K562 (cell line): ENCODE results near the gene RFNG. TPM values are rescaled to one million over a fixed set of nuclear protein-coding genes. Genes with fewer than 3 reads are reported as not detected.

Experiments used
- ATF4 ChIP-seq: fragments of 450-650 bp; formaldehyde crosslinking; IDR thresholded peaks from 2 replicates; pipeline ENCODE4 v1.4.0; 2022; ENCODE audit warnings: mild to moderate bottlenecking, moderate library complexity
- CCNT2 ChIP-seq: IDR thresholded peaks from 2 replicates; pipeline ENCODE4 v1.6.1; 2011; ENCODE audit warnings: borderline replicate concordance, low read depth, mild to moderate bottlenecking, moderate library complexity, mixed read lengths, low read length; ENCODE audit not compliant: insufficient read length; ENCODE audit errors: extremely low read depth
- CREM ChIP-seq: IDR thresholded peaks from 2 replicates; pipeline ENCODE4 v1.6.1; 2014; ENCODE audit warnings: antibody characterized with exemption, low read depth
- E2F6 ChIP-seq, 2 experiments: IDR thresholded peaks; 2 replicates each; pipeline ENCODE4 v1.6.1; 2011; ENCODE audit warnings: borderline replicate concordance in 1 of 2, control low read depth in 1 of 2, low read depth in 1 of 2, low read length in 1 of 2, mild to moderate bottlenecking in 1 of 2, mixed read lengths in 1 of 2, moderate library complexity in 1 of 2; ENCODE audit not compliant: insufficient read depth in 1 of 2, insufficient read length in 1 of 2, poor library complexity in 1 of 2, severe bottlenecking in 1 of 2; ENCODE audit errors: extremely low read depth in 1 of 2
- EP400 ChIP-seq: fragments of 450-650 bp; IDR thresholded peaks from 2 replicates; pipeline ENCODE4 v1.6.1; 2017; ENCODE audit warnings: antibody characterized with exemption, mild to moderate bottlenecking, moderate library complexity
- FOXK1 ChIP-seq: sonication (generic); formaldehyde crosslinking; IDR thresholded peaks from 2 replicates; pipeline ENCODE4 v1.8.0; 2022; ENCODE audit warnings: missing genetic modification reagents, mild to moderate bottlenecking, borderline replicate concordance
- GABPA ChIP-seq: fragments of 200-800 bp; sonication (Bioruptor generic); conservative IDR thresholded peaks from 2 replicates; pipeline ENCODE4 v1.6.1; 2016; ENCODE audit warnings: low read depth, missing genetic modification characterization, missing compliant biosample characterization
- HMGN3 ChIP-seq: IDR thresholded peaks from 2 replicates; pipeline ENCODE4 v1.6.1; 2011; ENCODE audit warnings: borderline replicate concordance, low read depth, mild to moderate bottlenecking, mixed read lengths, low read length; ENCODE audit not compliant: insufficient read length; ENCODE audit errors: extremely low read depth
- NR4A1 ChIP-seq, 2 experiments: fragments of 250-450 bp in 1 of 2; fragments of 450-650 bp in 1 of 2; sonication (Bioruptor Pico) in 1 of 2; IDR thresholded peaks; 2 replicates each; pipeline versions ENCODE4 v1.4.0 to v1.6.1; 2016 to 2020; ENCODE audit warnings: mild to moderate bottlenecking in 2 of 2, missing compliant biosample characterization in 1 of 2, missing genetic modification characterization in 1 of 2, moderate library complexity in 1 of 2
- PHF8 ChIP-seq: fragments of 200-600 bp; sonication (generic); IDR thresholded peaks from 2 replicates; pipeline ENCODE4 v1.6.1; 2012; ENCODE audit warnings: mixed run types, mild to moderate bottlenecking, inconsistent platforms, low read length, moderate library complexity, borderline replicate concordance
- PKNOX1 ChIP-seq: fragments of 450-650 bp; IDR thresholded peaks from 2 replicates; pipeline ENCODE4 v1.6.1; 2016
- POLR2AphosphoS2 ChIP-seq: IDR thresholded peaks from 2 replicates; pipeline ENCODE4 v1.6.1; 2012; ENCODE audit warnings: low read length, improper control_type of control experiment
- RBFOX2 ChIP-seq: fragments of 200-400 bp; formaldehyde crosslinking; IDR thresholded peaks from 2 replicates; pipeline ENCODE4 v1.6.1; 2017; ENCODE audit warnings: low read depth, mild to moderate bottlenecking, low read length, moderate library complexity
- SAFB ChIP-seq: fragments of 200-400 bp; formaldehyde crosslinking; IDR thresholded peaks from 2 replicates; pipeline ENCODE4 v1.6.1; 2017; ENCODE audit warnings: low read depth, low read length, borderline replicate concordance
- SAP30 ChIP-seq: fragments of 200-600 bp; sonication (generic); IDR thresholded peaks from 2 replicates; pipeline ENCODE4 v1.6.1; 2012; ENCODE audit warnings: borderline replicate concordance, low read depth, mild to moderate bottlenecking, moderate library complexity, low read length, control low read depth, inconsistent platforms; ENCODE audit not compliant: insufficient read depth, poor library complexity, severe bottlenecking
- SIN3B ChIP-seq: fragments of 450-650 bp; IDR thresholded peaks from 2 replicates; pipeline ENCODE4 v1.6.1; 2017; ENCODE audit warnings: low read depth, mild to moderate bottlenecking, moderate library complexity
- STAT6 ChIP-seq: sonication (generic); formaldehyde crosslinking; IDR thresholded peaks from 2 replicates; pipeline ENCODE4 v1.8.1; 2023; ENCODE audit warnings: mild to moderate bottlenecking, missing genetic modification reagents
- TBP ChIP-seq: optimal IDR thresholded peaks from 2 replicates; pipeline ENCODE3; 2011; ENCODE audit warnings: low read depth, low read length, improper control_type of control experiment
- polyA plus RNA-seq, 8 experiments: library from polyadenylated mRNA; depleted of rRNA in 4 of 8; stranded (reverse) in 5 of 8; unstranded in 3 of 8; fragments of >200 nt; fragmentation: Nextera tagmentation in 2 of 8; fragmentation: Illumina TruSeq in 1 of 8; extraction: Ambion mirVana in 2 of 8; extraction: Trizol in 1 of 8; gene quantifications; 2 replicates each; pipeline versions ENCODE4 v1.2.1 to v1.2.3, GENCODE V29; 2011 to 2014; ENCODE audit warnings: inconsistent platforms in 1 of 8, missing spikeins in 1 of 8
- total RNA-seq, 7 experiments: library from RNA; depleted of rRNA in 6 of 7; stranded (reverse); fragments of >200 nt in 6 of 7; fragmentation: Illumina TruSeq in 2 of 7; extraction: Trizol in 2 of 7; gene quantifications; 2 replicates each; pipeline versions ENCODE4 v1.2.1 to v1.2.3, GENCODE V29; 2011 to 2021; ENCODE audit warnings: low replicate concordance in 1 of 7
- TF ChIP-seq, protein P1 (sequence below): sonication (generic); formaldehyde crosslinking; IDR thresholded peaks from 2 replicates; pipeline ENCODE4 v1.8.0; 2022; ENCODE audit warnings: missing genetic modification reagents, mild to moderate bottlenecking, moderate library complexity, borderline replicate concordance

RFNG gene
- total and polyA plus RNA-seq, 9 of the 15 experiments (the other 6 are each of a cell fraction or from before 2014, with no cell fraction given), result 0.32 to 32.8 (median 9.5) TPM

DNA sequence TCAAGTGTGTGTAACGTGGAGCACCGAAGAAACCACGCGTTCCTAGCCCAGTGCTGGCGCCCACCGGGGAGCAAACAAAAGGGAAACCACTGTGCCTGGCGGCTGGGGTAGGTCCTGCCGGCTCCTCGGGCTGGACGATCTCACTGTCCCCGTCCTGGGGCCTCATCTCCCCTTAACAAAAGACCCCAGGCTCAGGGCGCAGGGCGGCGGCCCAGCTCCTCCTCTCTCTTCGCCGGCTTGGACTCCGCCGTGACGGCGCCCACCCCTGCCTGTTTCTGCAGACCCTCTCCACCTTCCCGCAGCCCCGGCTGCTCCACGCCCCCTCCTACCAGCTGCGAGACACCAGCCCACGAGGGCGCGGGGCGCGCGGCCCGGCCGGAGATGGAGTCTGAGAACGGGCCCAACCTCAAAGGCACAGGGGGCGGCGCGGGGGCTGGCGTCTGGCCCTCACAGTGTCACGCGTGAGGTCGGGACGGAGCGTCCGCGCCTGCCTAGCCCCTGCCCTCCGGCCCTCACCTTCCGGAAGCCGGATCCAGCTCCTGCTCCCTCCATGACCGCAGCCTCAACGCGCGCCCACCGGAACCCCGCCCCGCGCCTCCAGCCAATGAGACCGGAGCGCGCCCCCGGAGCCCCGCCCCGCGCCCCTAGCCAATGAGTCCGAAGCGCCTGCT lies 29.2 kb downstream of the RFNG start, which contains the start of gene CENPX (continued):
- peak; percentile 24 for TF ChIP-seq TBP
- TF ChIP-seq NR4A1 (CRISPR knock-in tag; IDR thresholded peaks at IDR 0.05), result no peak
- no peak for TF ChIP-seq NR4A1 (tag; IDR thresholded peaks at IDR 0.05)
- TF ChIP-seq E2F6 (IDR thresholded peaks at IDR 0.05; ENCODE audit: borderline replicate concordance in 1 of 2, extremely low read depth in 1 of 2, insufficient read depth in 1 of 2, insufficient read length in 1 of 2, low read depth in 1 of 2, low read length in 1 of 2, poor library complexity in 1 of 2, severe bottlenecking in 1 of 2), result peak in 1 of 2 experiments; percentile 53
- TF ChIP-seq SAFB, result peak; percentile 74
- no peak for TF ChIP-seq ATF4 (CRISPR knock-in tag)
- TF ChIP-seq STAT6 (CRISPR knock-in tag), result no peak
- no peak for TF ChIP-seq CCNT2
- TF ChIP-seq GABPA (tag), result peak; percentile 89
- TF ChIP-seq, protein P1, sequence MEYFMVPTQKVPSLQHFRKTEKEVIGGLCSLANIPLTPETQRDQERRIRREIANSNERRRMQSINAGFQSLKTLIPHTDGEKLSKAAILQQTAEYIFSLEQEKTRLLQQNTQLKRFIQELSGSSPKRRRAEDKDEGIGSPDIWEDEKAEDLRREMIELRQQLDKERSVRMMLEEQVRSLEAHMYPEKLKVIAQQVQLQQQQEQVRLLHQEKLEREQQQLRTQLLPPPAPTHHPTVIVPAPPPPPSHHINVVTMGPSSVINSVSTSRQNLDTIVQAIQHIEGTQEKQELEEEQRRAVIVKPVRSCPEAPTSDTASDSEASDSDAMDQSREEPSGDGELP (CRISPR knock-in tag), result peak; percentile 93
- TF ChIP-seq RBFOX2, result peak; percentile 82
- TF ChIP-seq SAP30, result peak; percentile 88
- TF ChIP-seq CREM, result no peak
- TF ChIP-seq EP400, result peak; percentile 59; the same call in 1 of the 2 replicates
- no peak for TF ChIP-seq PKNOX1
- peak; percentile 33; the same call in 1 of the 2 replicates for TF ChIP-seq SIN3B
- TF ChIP-seq PHF8, result peak; percentile 63; the same call in 1 of the 2 replicates
- TF ChIP-seq HMGN3, result peak; percentile 8
- TF ChIP-seq FOXK1, result 0 out of 2 replicates have a peak, but pooled peaks have one; percentile 21
- no peak for TF ChIP-seq POLR2AphosphoS2
